ENCODE data around the gene AFAP1. TPM values are rescaled to one million over a fixed set of nuclear protein-coding genes. Genes with fewer than 3 reads are reported as not detected.

The AFAP1 gene
- total RNA-seq, 1 donor from 2014 or later, result 6.7 TPM

GRCh38 chr4:7844594-7844991 lies 95.1 kb downstream of the AFAP1 start:
- Histone ChIP-seq H3K9ac (no peak overlapping the region), H3K4me1 (peaks cover 13% of the 10 kb centered on the region), H3K9me3 (ENCODE audit: low read depth) (no peaks in the 10 kb centered on the region), H4K20me1 (ENCODE audit: low read depth) (peaks cover 4% of the 10 kb centered on the region), H3F3A (ENCODE audit: low read depth) (peaks cover 5% of the 10 kb centered on the region), H3K36me3 (no peaks in the 10 kb centered on the region), H2AFZ (replicated peaks) (no peak overlapping the region), H3K27me3 (no peaks in the 10 kb centered on the region), H3K4me3 (no peak overlapping the region), H3K27ac (no peak overlapping the region), H3K4me2 (no peak overlapping the region), H3K79me2 (ENCODE audit: low read depth) (no peaks in the 10 kb centered on the region)
- DNase-seq (ENCODE audit: low spot score), result no peak
- H3K9me3 Mint-ChIP-seq, result peaks cover 2% of the 10 kb centered on the region
- no peak overlapping the region for H3K4me3 Mint-ChIP-seq
- no peaks in the 10 kb centered on the region for H3K27me3 Mint-ChIP-seq (ENCODE audit: insufficient read depth, low read depth)
- H3K27ac Mint-ChIP-seq, result no peak overlapping the region
- no peak for TF ChIP-seq EZH2phosphoT487 (IDR thresholded peaks at IDR 0.05)
- peaks cover 31% of the 10 kb centered on the region for H3K4me1 Mint-ChIP-seq
- H3K36me3 Mint-ChIP-seq, result peaks cover 3% of the 10 kb centered on the region

DNA sequence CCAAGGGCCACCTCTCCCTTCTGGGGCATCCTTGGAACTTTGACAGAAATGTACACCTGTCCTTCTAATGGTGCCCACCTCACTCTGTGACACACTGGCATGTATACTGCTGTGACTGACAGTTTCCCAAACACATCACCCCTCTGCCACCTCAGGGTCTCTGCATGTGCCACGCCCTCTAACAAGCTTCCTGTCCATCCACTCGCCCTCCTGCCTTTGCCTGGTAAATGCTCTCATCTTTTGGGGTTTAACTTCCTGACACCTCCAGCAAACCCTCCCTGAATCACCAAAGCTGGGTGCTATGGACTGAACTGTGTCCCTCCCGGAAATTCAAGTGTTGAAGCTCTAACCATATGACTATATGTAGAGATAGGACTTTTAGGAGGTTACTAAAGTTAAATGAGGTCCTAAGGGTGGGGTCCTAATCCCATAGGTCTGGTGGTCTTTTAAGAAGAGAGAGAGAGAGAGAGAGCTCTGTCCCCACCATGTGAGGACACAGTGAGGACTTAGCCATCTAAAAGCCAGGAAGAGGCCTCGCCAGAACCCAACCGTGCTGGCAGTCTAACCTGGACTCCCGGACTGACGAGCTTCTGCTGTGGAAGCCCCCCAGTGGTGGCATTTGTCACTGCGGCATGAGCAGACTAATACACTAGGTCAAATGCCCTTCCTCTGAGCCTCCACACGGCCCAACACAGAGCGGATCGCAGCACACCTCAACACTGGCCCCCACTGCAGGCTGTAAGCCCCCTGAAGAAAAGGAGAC lies 95.6 kb downstream of the AFAP1 start:
- Histone ChIP-seq H3K4me2 (no peak overlapping the region), H3K9ac (no peak overlapping the region), H3K79me2 (ENCODE audit: low read depth) (no peaks in the 10 kb centered on the region), H3K27me3 (no peaks in the 10 kb centered on the region), H3K27ac (no peak overlapping the region), H3K4me1 (peaks cover 13% of the 10 kb centered on the region), H3K9me3 (ENCODE audit: low read depth) (no peaks in the 10 kb centered on the region), H3K4me3 (no peak overlapping the region), H2AFZ (replicated peaks) (no peak overlapping the region), H4K20me1 (ENCODE audit: low read depth) (peaks cover 4% of the 10 kb centered on the region), H3F3A (ENCODE audit: low read depth) (peaks cover 5% of the 10 kb centered on the region), H3K36me3 (no peaks in the 10 kb centered on the region)
- Mint-ChIP-seq H3K4me3 (no peak overlapping the region), H3K27ac (no peak overlapping the region), H3K4me1 (peaks cover 31% of the 10 kb centered on the region), H3K36me3 (peaks cover 3% of the 10 kb centered on the region), H3K9me3 (peaks cover 2% of the 10 kb centered on the region), H3K27me3 (ENCODE audit: insufficient read depth, low read depth) (no peaks in the 10 kb centered on the region)
- DNase-seq (ENCODE audit: low spot score), result peak; percentile 81
- TF ChIP-seq CTCF (IDR thresholded peaks at IDR 0.05) (peak; percentile 68), EZH2 (IDR thresholded peaks at IDR 0.05) (no peak)

- no peak overlapping the region for H3K4me3 Mint-ChIP-seq
- H3K4me2 ChIP-seq, result no peak overlapping the region
- peak overlapping the region; percentile 70 for H3K27ac Mint-ChIP-seq
- TF ChIP-seq EZH2phosphoT487 (IDR thresholded peaks at IDR 0.05) (no peak), CTCF (IDR thresholded peaks at IDR 0.05) (no peak), EZH2 (IDR thresholded peaks at IDR 0.05) (no peak)
- peaks cover 31% of the 10 kb centered on the region for H3K4me1 Mint-ChIP-seq
- no peaks in the 10 kb centered on the region for H3K9me3 ChIP-seq (ENCODE audit: low read depth)
- no peaks in the 10 kb centered on the region for H3K27me3 Mint-ChIP-seq (ENCODE audit: insufficient read depth, low read depth)
- peaks cover 5% of the 10 kb centered on the region for H3F3A ChIP-seq (ENCODE audit: low read depth)
- H3K36me3 ChIP-seq, result no peaks in the 10 kb centered on the region
- H3K9ac ChIP-seq, result no peak overlapping the region
- peaks cover 3% of the 10 kb centered on the region for H3K36me3 Mint-ChIP-seq
- no peak overlapping the region for H2AFZ ChIP-seq (replicated peaks)
- peaks cover 4% of the 10 kb centered on the region for H4K20me1 ChIP-seq (ENCODE audit: low read depth)
- H3K79me2 ChIP-seq (ENCODE audit: low read depth), result no peaks in the 10 kb centered on the region
- no peaks in the 10 kb centered on the region for H3K27me3 ChIP-seq
- H3K4me1 ChIP-seq, result peaks cover 13% of the 10 kb centered on the region
- peaks cover 2% of the 10 kb centered on the region for H3K9me3 Mint-ChIP-seq
- H3K4me3 ChIP-seq, result no peak overlapping the region
- DNase-seq (ENCODE audit: low spot score), result no peak
- H3K27ac ChIP-seq, result no peak overlapping the region
These were observed 97.0 kb downstream of the AFAP1 start for GRCh38 chr4:7842384-7843279.

All from neural progenitor cell (in vitro differentiated cells).